Astrocyte (in vitro differentiated cells and primary cell): ENCODE measurements around the gene PKP2.

Source experiments
- EZH2 ChIP-seq: IDR thresholded peaks from 2 replicates; pipeline ENCODE4 v1.6.1; 2012; ENCODE audit warnings: mild to moderate bottlenecking, low read length, inconsistent platforms; ENCODE audit not compliant: insufficient read depth
- TF ChIP-seq, protein P1 (sequence below): IDR thresholded peaks from 2 replicates; pipeline ENCODE4 v1.5.1; 2011; ENCODE audit warnings: low read depth, mild to moderate bottlenecking, inconsistent platforms, low read length, moderate library complexity; ENCODE audit not compliant: insufficient read depth

DNA sequence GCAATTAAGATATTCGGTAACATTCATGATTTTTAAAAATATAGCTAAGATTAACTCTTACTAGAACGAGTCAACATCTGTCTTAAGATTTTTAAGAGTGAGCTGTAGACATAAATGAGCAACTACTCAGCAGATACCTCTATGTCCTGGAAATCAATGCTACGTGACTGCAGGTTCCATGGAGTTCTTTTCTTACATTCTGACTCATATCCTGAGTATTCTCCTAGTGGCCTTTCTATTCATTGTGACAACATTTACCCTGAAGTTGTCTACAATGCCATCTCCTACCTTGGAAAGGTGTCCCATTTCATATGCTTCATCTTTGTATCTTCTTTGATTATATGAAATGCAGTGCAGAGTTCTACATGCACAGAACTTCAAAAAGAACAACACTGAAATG lies 59.9 kb downstream of the PKP2 start:
- TF ChIP-seq, protein P1, sequence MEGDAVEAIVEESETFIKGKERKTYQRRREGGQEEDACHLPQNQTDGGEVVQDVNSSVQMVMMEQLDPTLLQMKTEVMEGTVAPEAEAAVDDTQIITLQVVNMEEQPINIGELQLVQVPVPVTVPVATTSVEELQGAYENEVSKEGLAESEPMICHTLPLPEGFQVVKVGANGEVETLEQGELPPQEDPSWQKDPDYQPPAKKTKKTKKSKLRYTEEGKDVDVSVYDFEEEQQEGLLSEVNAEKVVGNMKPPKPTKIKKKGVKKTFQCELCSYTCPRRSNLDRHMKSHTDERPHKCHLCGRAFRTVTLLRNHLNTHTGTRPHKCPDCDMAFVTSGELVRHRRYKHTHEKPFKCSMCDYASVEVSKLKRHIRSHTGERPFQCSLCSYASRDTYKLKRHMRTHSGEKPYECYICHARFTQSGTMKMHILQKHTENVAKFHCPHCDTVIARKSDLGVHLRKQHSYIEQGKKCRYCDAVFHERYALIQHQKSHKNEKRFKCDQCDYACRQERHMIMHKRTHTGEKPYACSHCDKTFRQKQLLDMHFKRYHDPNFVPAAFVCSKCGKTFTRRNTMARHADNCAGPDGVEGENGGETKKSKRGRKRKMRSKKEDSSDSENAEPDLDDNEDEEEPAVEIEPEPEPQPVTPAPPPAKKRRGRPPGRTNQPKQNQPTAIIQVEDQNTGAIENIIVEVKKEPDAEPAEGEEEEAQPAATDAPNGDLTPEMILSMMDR = no peak
- TF ChIP-seq EZH2 = no peak
